PC-9 (cell line): Measurements from ENCODE around the gene SHROOM4. TPM values are rescaled to one million over a fixed set of nuclear protein-coding genes. Genes with fewer than 3 reads are reported as not detected.

Experiments
- BruUV-seq: library from RNA; stranded (reverse); fragments of 400-500 nt; replicated peaks from 2 replicates; lab custom pipeline; 2021; lab: Mats Ljungman, UMichigan
- CTCF ChIA-PET: fragments of 300-600 bp; sonication (Branson Sonifier 250); formaldehyde crosslinking; loops from one replicate; lab custom pipeline; 2022; ENCODE audit warnings: antibody characterized with exemption; lab: Charles Lee
- POLR2A ChIA-PET: fragments of 300-600 bp; sonication (Branson Sonifier 250); formaldehyde crosslinking; loops from one replicate; lab custom pipeline; 2022; ENCODE audit warnings: antibody characterized with exemption; ENCODE audit not compliant: unreplicated experiment; lab: Charles Lee
- DNase-seq, 2 experiments: peaks; one replicate each; pipeline versions ENCODE4 v3.0.0 to v3.0.0-alpha.2; 2015 to 2022; ENCODE audit warnings: mixed read lengths in 1 of 2
- H2AFZ ChIP-seq: fragments of 200-600 bp; sonication (generic); 2 replicates; pipeline ENCODE4 v1.8.1; 2017; ENCODE audit warnings: antibody characterized with exemption
- H3F3A ChIP-seq: fragments of 200-600 bp; sonication (generic); 2 replicates; pipeline ENCODE4 v1.8.1; 2017; ENCODE audit warnings: antibody characterized with exemption, mild to moderate bottlenecking, low read depth; ENCODE audit not compliant: insufficient read depth
- H3K27ac ChIP-seq: fragments of 200-600 bp; sonication (generic); 2 replicates; pipeline ENCODE4 v1.6.1; 2016; ENCODE audit warnings: mixed run types
- H3K27me3 ChIP-seq: fragments of 200-600 bp; sonication (generic); 2 replicates; pipeline ENCODE4 v1.6.1; 2016; ENCODE audit warnings: low read depth, mixed run types; ENCODE audit not compliant: insufficient read depth
- H3K36me3 ChIP-seq: fragments of 200-600 bp; sonication (generic); 2 replicates; pipeline ENCODE4 v1.6.1; 2016; ENCODE audit warnings: low read depth, mixed run types
- H3K4me1 ChIP-seq: fragments of 200-600 bp; sonication (generic); replicated peaks from 2 replicates; pipeline ENCODE4 v1.6.1; 2016; ENCODE audit warnings: mixed run types; ENCODE audit not compliant: insufficient read depth
- H3K4me2 ChIP-seq: fragments of 200-600 bp; sonication (generic); 2 replicates; pipeline ENCODE4 v1.6.1; 2017; ENCODE audit warnings: mixed run types
- H3K4me3 ChIP-seq: fragments of 200-600 bp; sonication (generic); 2 replicates; pipeline ENCODE4 v1.6.1; 2016; ENCODE audit warnings: mixed run types
- H3K79me2 ChIP-seq: fragments of 200-600 bp; sonication (generic); 2 replicates; pipeline ENCODE4 v1.6.1; 2017; ENCODE audit warnings: low read depth, mixed run types
- H3K9me2 ChIP-seq: fragments of 200-600 bp; sonication (generic); 2 replicates; pipeline ENCODE4 v1.8.1; 2017; ENCODE audit warnings: mild to moderate bottlenecking; ENCODE audit not compliant: insufficient read depth
- H3K9me3 ChIP-seq: fragments of 200-600 bp; sonication (generic); 2 replicates; pipeline ENCODE4 v1.8.1; 2016; ENCODE audit warnings: low read depth; ENCODE audit not compliant: insufficient read depth
- H4K20me1 ChIP-seq: fragments of 200-600 bp; sonication (generic); 2 replicates; pipeline ENCODE4 v1.8.1; 2017; ENCODE audit not compliant: insufficient read depth
- EZH2 ChIP-seq: fragments of 200-600 bp; sonication (generic); IDR thresholded peaks from 2 replicates; pipeline ENCODE4 v1.8.0; 2017; ENCODE audit warnings: antibody characterized with exemption, low read depth
- intact Hi-C: fragments of 100-400 bp; cut with micrococcal nuclease; formaldehyde crosslinking; loops from one replicate; pipeline ENCODE4 v1.10.0; 2022; ENCODE audit not compliant: unreplicated experiment
- total RNA-seq: library from RNA; stranded (reverse); gene quantifications from 2 replicates; pipeline ENCODE4 v1.2.3, GENCODE V29; 2021
- TF ChIP-seq, protein P1 (sequence below): fragments of 200-600 bp; sonication (generic); conservative IDR thresholded peaks from 2 replicates; pipeline ENCODE4 v1.6.1; 2017; ENCODE audit warnings: mixed run types, antibody characterized with exemption, mild to moderate bottlenecking, moderate library complexity

Gene SHROOM4
- total RNA-seq, 1 experiment from 2014 or later: 1.1 TPM

DNA sequence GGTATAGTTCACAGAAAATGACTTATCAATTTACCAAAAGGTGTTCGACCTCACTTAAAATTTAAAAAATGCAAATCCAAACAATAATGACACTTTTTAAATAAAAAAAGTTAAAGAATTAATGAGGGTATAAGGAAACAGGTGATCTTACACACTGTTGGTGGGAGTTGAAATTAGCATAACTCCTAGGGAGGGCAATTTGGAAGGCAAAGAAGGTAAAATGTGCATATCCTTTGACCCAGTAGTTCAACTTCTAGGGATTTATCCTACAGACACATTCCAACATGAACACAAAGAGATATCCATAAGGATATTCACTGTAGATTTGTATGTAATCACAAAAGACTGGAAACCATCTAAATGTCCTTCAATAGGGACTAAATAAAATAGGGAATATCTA, 199.5 kb downstream of the SHROOM4 start:
- H3K4me3 ChIP-seq: no peak overlapping the region
- no peaks in the 10 kb centered on the region for H3K9me2 ChIP-seq
- CTCF ChIA-PET: no interaction called here
- intact Hi-C loops: no loop called here
- no peak for DNase-seq
- no peaks in the 10 kb centered on the region for H3K4me1 ChIP-seq
- no peaks in the 10 kb centered on the region for H3K9me3 ChIP-seq
- TF ChIP-seq, protein P1, sequence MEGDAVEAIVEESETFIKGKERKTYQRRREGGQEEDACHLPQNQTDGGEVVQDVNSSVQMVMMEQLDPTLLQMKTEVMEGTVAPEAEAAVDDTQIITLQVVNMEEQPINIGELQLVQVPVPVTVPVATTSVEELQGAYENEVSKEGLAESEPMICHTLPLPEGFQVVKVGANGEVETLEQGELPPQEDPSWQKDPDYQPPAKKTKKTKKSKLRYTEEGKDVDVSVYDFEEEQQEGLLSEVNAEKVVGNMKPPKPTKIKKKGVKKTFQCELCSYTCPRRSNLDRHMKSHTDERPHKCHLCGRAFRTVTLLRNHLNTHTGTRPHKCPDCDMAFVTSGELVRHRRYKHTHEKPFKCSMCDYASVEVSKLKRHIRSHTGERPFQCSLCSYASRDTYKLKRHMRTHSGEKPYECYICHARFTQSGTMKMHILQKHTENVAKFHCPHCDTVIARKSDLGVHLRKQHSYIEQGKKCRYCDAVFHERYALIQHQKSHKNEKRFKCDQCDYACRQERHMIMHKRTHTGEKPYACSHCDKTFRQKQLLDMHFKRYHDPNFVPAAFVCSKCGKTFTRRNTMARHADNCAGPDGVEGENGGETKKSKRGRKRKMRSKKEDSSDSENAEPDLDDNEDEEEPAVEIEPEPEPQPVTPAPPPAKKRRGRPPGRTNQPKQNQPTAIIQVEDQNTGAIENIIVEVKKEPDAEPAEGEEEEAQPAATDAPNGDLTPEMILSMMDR: no peak
- TF ChIP-seq EZH2: no peak
- H3F3A ChIP-seq: no peaks in the 10 kb centered on the region
- H3K4me2 ChIP-seq: no peak overlapping the region
- BruUV-seq: no TSS peak
- H3K27ac ChIP-seq: no peak overlapping the region
- H3K27me3 ChIP-seq: no peaks in the 10 kb centered on the region
- POLR2A ChIA-PET: no interaction called here
- no peaks in the 10 kb centered on the region for H3K36me3 ChIP-seq
- H3K79me2 ChIP-seq: no peaks in the 10 kb centered on the region
- H4K20me1 ChIP-seq: no peaks in the 10 kb centered on the region
- no peak overlapping the region for H2AFZ ChIP-seq

DNA sequence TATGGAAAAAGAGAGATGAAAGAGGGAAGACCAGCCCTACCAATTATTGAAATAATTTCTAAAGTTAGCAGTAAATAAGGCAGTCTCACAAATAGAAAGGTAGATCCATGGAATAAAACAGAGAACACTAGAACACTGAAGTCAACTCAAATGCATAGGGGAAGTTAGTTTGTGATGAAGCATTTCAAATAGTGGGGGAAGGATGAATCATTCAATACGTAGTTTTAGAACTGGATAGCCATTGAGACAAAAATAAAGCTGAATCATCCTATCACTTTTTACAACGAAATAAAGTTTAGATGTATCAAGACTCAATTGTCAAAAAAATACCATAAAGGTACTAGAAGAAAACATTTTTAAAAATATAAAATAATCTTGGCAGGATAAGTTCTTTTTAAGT, 200.1 kb downstream of the SHROOM4 start:
- no peak overlapping the region for H3K4me2 ChIP-seq
- TF ChIP-seq, protein P1: no peak
- no peak for TF ChIP-seq EZH2
- CTCF ChIA-PET: no interaction called here

DNA sequence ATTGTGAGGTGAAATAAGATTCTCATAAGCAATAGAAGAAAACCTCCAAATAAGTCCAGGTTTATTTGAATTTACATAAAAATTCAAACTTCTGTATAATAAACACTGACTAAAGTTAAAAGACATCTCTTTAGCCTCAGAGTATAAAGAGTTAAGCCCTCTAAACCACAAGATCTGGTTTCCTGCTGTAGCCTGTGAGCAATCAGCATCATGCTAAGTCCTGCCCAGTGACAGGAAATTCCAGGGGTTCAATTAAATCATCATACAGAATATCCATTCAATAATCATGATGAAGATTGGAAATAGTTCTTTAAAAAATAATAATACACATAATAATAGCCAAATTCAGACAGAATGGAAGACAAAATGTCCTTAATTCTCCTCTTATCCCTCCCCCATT, 204.2 kb downstream of the SHROOM4 start:
- Histone ChIP-seq H3K4me1 (no peaks in the 10 kb centered on the region), H2AFZ (no peak overlapping the region), H4K20me1 (no peaks in the 10 kb centered on the region), H3F3A (no peaks in the 10 kb centered on the region), H3K36me3 (no peaks in the 10 kb centered on the region), H3K27ac (no peak overlapping the region), H3K9me3 (no peaks in the 10 kb centered on the region), H3K9me2 (no peaks in the 10 kb centered on the region), H3K79me2 (no peaks in the 10 kb centered on the region), H3K4me3 (no peak overlapping the region), H3K4me2 (no peak overlapping the region), H3K27me3 (no peaks in the 10 kb centered on the region)
- intact Hi-C loops: no loop called here
- ChIA-PET POLR2A (no interaction called here), CTCF (no interaction called here)
- no TSS peak for BruUV-seq
- no peak for DNase-seq
- no peak for TF ChIP-seq EZH2
- TF ChIP-seq, protein P1: no peak

More for the DNA sequence above, 200.1 kb downstream of the SHROOM4 start:
- intact Hi-C loops: no loop called here
- Histone ChIP-seq H4K20me1 (no peaks in the 10 kb centered on the region), H3K27me3 (no peaks in the 10 kb centered on the region), H3K79me2 (no peaks in the 10 kb centered on the region), H3K9me3 (no peaks in the 10 kb centered on the region), H3K36me3 (no peaks in the 10 kb centered on the region), H3F3A (no peaks in the 10 kb centered on the region), H3K4me3 (no peak overlapping the region), H2AFZ (no peak overlapping the region), H3K27ac (no peak overlapping the region), H3K9me2 (no peaks in the 10 kb centered on the region), H3K4me1 (no peaks in the 10 kb centered on the region)
- DNase-seq: no peak
- POLR2A ChIA-PET: no interaction called here
- BruUV-seq: no TSS peak
